Activated CD4-positive, alpha-beta T cell treated with anti-CD3 and anti-CD28 coated beads, Interleukin-2, Interleukin-4, amounts not matched to agents 100 ng/mL and 50 ng/mL, durations not matched to agents 16 hours and 8 hours (primary cell): ENCODE measurements around the gene TUBA4B.

Experiments
- DNase-seq: peaks from one replicate; pipeline ENCODE4 v3.0.0-alpha.2; 2020; ENCODE audit warnings: low spot score

TUBA4B gene

GRCh38 chr2:219252900-219253752, at the start of gene TUBA4B:
Gene TUBA4B (plus strand): TSS chr2:219253243. CDS start chr2:219253408, 165 bp downstream.
- DNase-seq: no peak

GRCh38 chr2:219204425-219205164, 48.4 kb upstream of the TUBA4B start:
- no peak for DNase-seq

- no peak for DNase-seq
Measured at GRCh38 chr2:219205165-219205538, 47.9 kb upstream of the TUBA4B start.

- no peak for DNase-seq
Measured at GRCh38 chr2:219205981-219206327, 47.1 kb upstream of the TUBA4B start.

- peak; percentile 93 for DNase-seq
Measured at GRCh38 chr2:219206328-219207133, 46.5 kb upstream of the TUBA4B start, which contains the start of gene ZFAND2B. Gene ZFAND2B (plus strand): TSS chr2:219206782. CDS start chr2:219206988, 206 bp downstream.

GRCh38 chr2:219207134-219207883, 45.7 kb upstream of the TUBA4B start:
- no peak for DNase-seq

- DNase-seq: no peak
Measured at GRCh38 chr2:219207884-219208740, 44.9 kb upstream of the TUBA4B start.

- no peak for DNase-seq
Measured at GRCh38 chr2:219209236-219210195, 43.5 kb upstream of the TUBA4B start.

- DNase-seq: no peak
Measured at GRCh38 chr2:219210196-219210885, 42.7 kb upstream of the TUBA4B start.

- DNase-seq: no peak
Measured at GRCh38 chr2:219210886-219211362, 42.1 kb upstream of the TUBA4B start.

GRCh38 chr2:219213026-219213415, 40.0 kb upstream of the TUBA4B start:
- DNase-seq: no peak

GRCh38 chr2:219213486-219214071, 39.5 kb upstream of the TUBA4B start:
- no peak for DNase-seq

GRCh38 chr2:219214141-219214540, 38.9 kb upstream of the TUBA4B start:
- no peak for DNase-seq

GRCh38 chr2:219214786-219215185, 38.3 kb upstream of the TUBA4B start:
- no peak for DNase-seq

- no peak for DNase-seq
Measured at GRCh38 chr2:219215871-219216534, 37.0 kb upstream of the TUBA4B start.

- DNase-seq: no peak
Measured at GRCh38 chr2:219216535-219216915, 36.5 kb upstream of the TUBA4B start.

- no peak for DNase-seq
Measured at GRCh38 chr2:219218217-219218731, 34.8 kb upstream of the TUBA4B start.
